ENCODE results near the gene CROCC2.

CROCC2 gene

DNA sequence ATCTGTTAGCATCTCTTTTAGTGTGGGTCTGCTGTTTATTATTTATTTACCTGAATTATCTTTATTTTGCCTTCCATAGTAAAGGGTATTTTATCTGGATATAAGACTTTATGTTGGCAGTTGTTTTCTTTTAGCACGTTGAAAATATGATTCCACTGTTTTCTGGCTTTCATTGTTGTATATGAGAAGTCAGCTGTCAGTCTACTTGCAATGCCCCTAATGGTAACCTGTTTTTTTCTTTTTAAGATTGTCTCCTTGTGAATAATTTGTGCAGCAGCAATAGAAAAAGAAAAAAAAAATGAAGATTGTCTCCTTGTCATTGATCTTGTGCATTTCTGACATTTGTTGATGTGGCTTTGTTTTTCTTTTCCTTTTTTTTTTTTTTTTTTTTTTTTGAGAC lies 119.5 kb downstream of the CROCC2 start:
- no peak for TF ChIP-seq EZH2 (IDR thresholded peaks at IDR 0.05; ENCODE audit: borderline replicate concordance, low read depth, low read length, severe bottlenecking)
- TF ChIP-seq, protein P1, sequence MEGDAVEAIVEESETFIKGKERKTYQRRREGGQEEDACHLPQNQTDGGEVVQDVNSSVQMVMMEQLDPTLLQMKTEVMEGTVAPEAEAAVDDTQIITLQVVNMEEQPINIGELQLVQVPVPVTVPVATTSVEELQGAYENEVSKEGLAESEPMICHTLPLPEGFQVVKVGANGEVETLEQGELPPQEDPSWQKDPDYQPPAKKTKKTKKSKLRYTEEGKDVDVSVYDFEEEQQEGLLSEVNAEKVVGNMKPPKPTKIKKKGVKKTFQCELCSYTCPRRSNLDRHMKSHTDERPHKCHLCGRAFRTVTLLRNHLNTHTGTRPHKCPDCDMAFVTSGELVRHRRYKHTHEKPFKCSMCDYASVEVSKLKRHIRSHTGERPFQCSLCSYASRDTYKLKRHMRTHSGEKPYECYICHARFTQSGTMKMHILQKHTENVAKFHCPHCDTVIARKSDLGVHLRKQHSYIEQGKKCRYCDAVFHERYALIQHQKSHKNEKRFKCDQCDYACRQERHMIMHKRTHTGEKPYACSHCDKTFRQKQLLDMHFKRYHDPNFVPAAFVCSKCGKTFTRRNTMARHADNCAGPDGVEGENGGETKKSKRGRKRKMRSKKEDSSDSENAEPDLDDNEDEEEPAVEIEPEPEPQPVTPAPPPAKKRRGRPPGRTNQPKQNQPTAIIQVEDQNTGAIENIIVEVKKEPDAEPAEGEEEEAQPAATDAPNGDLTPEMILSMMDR (IDR thresholded peaks at IDR 0.05; ENCODE audit: borderline replicate concordance, extremely low read depth, low read length, poor library complexity, severe bottlenecking) = no peak
- ATAC-seq (ENCODE audit: insufficient read depth, low read depth) (no peak), DNase-seq (no peak)
- no peaks in the 10 kb centered on the region for H4K20me1 ChIP-seq (ENCODE audit: insufficient read depth, low read length)
- no peak overlapping the region for H2AFZ ChIP-seq (ENCODE audit: low read depth, low read length)
- no peaks in the 10 kb centered on the region for H3K27me3 ChIP-seq (ENCODE audit: insufficient read depth, low read length, poor library complexity)
- H3K9ac ChIP-seq (ENCODE audit: low read depth, low read length) = no peak overlapping the region
- H3K36me3 ChIP-seq (ENCODE audit: insufficient read depth, low read length) = no peaks in the 10 kb centered on the region
- no peak overlapping the region for H3K4me2 ChIP-seq (ENCODE audit: insufficient read depth, low read length)
- H3K4me1 ChIP-seq (ENCODE audit: insufficient read depth, low read length) = no peaks in the 10 kb centered on the region
- no peak overlapping the region for H3K27ac ChIP-seq (ENCODE audit: low read length)
- peaks cover 16% of the 10 kb centered on the region for H3K9me3 ChIP-seq (ENCODE audit: insufficient read depth, low read length, severe bottlenecking)
- no peak overlapping the region for H3K4me3 ChIP-seq (ENCODE audit: low read depth in 1 of 2, low read length in 2 of 2)
- no peaks in the 10 kb centered on the region for H3K79me2 ChIP-seq (ENCODE audit: insufficient read depth, low read length)

DNA sequence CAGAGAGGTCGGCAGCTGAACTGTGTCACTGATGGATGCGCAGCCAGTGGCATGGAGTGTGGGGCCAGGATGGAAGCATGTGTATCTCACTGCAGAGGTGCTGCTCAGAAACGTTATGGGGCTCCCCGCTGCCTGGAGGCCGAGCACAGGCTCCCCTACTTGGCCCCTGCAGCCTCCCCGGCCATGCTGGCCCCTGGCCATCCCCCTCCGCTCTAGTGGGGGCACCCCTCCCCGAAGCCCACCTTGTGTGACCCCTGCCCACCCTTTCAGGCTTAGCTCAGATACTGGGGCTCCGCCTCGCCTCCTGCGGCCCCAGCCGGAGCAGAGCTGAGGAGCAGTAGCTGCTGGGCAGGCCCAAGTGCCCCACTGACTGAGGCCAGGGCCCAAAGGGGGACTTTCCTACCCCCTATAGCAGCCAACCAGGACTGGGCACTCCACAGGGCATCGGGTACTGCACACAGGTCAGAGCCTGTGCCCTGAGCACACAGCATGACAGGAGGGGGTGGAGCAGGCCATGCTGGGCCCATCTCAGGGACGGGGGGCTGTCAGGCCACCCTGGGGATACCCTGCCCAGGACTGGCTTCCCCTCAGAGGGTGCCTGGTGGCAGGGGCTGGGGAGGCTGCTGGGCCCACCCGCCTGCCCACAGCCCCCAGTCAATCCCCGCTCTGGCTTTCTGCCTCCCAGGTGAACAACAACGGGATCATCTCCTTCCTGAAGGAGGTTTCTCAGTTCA lies 123.6 kb downstream of the CROCC2 start:
- TF ChIP-seq EZH2 (IDR thresholded peaks at IDR 0.05; ENCODE audit: borderline replicate concordance, low read depth, low read length, severe bottlenecking) = no peak
- TF ChIP-seq, protein P1 (IDR thresholded peaks at IDR 0.05; ENCODE audit: borderline replicate concordance, extremely low read depth, low read length, poor library complexity, severe bottlenecking) = no peak
- Histone ChIP-seq H3K4me2 (ENCODE audit: insufficient read depth, low read length) (no peak overlapping the region), H3K79me2 (ENCODE audit: insufficient read depth, low read length) (no peaks in the 10 kb centered on the region), H3K36me3 (ENCODE audit: insufficient read depth, low read length) (no peaks in the 10 kb centered on the region), H4K20me1 (ENCODE audit: insufficient read depth, low read length) (no peaks in the 10 kb centered on the region), H3K27ac (ENCODE audit: low read length) (no peak overlapping the region), H3K4me3 (ENCODE audit: low read depth in 1 of 2, low read length in 2 of 2) (no peak overlapping the region), H3K27me3 (ENCODE audit: insufficient read depth, low read length, poor library complexity) (no peaks in the 10 kb centered on the region), H3K9ac (ENCODE audit: low read depth, low read length) (no peak overlapping the region), H3K9me3 (ENCODE audit: insufficient read depth, low read length, severe bottlenecking) (peaks cover 15% of the 10 kb centered on the region), H2AFZ (ENCODE audit: low read depth, low read length) (no peak overlapping the region), H3K4me1 (ENCODE audit: insufficient read depth, low read length) (no peaks in the 10 kb centered on the region)
- no peak for ATAC-seq (ENCODE audit: insufficient read depth, low read depth)
- DNase-seq = no peak

DNA sequence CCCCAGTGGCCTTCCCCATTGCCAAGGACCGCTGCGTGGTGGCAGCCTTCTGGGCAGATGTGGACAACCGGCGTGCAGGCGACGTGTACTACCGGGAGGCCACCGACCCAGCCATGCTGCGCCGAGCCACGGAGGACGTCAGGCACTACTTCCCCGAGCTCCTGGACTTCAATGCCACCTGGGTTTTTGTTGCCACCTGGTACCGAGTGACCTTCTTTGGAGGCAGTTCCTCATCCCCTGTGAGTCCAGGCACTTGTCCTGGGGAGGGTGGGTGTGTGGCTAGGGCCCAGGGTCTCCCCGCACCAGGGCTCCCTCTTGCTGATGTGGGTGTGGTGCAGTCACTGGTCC lies 124.2 kb downstream of the CROCC2 start:
- H3K4me3 ChIP-seq (ENCODE audit: low read depth in 1 of 2, low read length in 2 of 2) = no peak overlapping the region
- H3K27me3 ChIP-seq (ENCODE audit: insufficient read depth, low read length, poor library complexity) = no peaks in the 10 kb centered on the region
- H3K79me2 ChIP-seq (ENCODE audit: insufficient read depth, low read length) = no peaks in the 10 kb centered on the region
- H3K9me3 ChIP-seq (ENCODE audit: insufficient read depth, low read length, severe bottlenecking) = peaks cover 10% of the 10 kb centered on the region
- TF ChIP-seq, protein P1 (IDR thresholded peaks at IDR 0.05; ENCODE audit: borderline replicate concordance, extremely low read depth, low read length, poor library complexity, severe bottlenecking) = no peak
- DNase-seq (no peak), ATAC-seq (ENCODE audit: insufficient read depth, low read depth) (no peak)
- no peak overlapping the region for H3K9ac ChIP-seq (ENCODE audit: low read depth, low read length)
- no peaks in the 10 kb centered on the region for H3K4me1 ChIP-seq (ENCODE audit: insufficient read depth, low read length)
- no peaks in the 10 kb centered on the region for H3K36me3 ChIP-seq (ENCODE audit: insufficient read depth, low read length)
- H4K20me1 ChIP-seq (ENCODE audit: insufficient read depth, low read length) = no peaks in the 10 kb centered on the region
- no peak overlapping the region for H3K4me2 ChIP-seq (ENCODE audit: insufficient read depth, low read length)
- no peak overlapping the region for H3K27ac ChIP-seq (ENCODE audit: low read length)
- H2AFZ ChIP-seq (ENCODE audit: low read depth, low read length) = no peak overlapping the region

All from DND-41 (cell line).